ENCODE measurements around the gene TNXB. TPM values are rescaled to one million over a fixed set of nuclear protein-coding genes. Genes with fewer than 3 reads are reported as not detected.

Gene TNXB
- total RNA-seq, 4 donors from 2014 or later, result 38.5 to 301 (median 117) TPM

DNA sequence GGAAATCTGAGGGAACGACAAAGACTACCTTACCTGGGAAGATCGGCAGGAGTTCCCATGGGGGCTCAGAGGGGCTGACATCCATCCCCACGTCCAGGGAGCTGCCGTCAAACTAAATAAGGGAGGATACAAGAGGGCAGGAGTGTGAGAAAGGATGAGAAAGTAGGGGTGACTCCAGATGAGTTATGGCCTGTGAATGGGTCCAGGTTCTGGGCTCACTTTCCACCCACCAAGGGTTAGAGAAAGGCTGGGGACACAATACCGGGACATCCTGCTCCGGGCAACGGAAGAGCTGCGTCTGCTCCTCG is 18.2 kb upstream of the TNXB start:
- no peak for DNase-seq
- peaks cover 6 to 32% (median 16%) of the 10 kb centered on the region in 4 donors for H3K4me1 ChIP-seq
- H3K27me3 ChIP-seq, result no peaks in the 10 kb centered on the region
- peak overlapping the region; percentile 74 to 90 (median 88) for H3K4me3 ChIP-seq
- H3K36me3 ChIP-seq, result peaks cover 0 to 41% (median 0%) of the 10 kb centered on the region in 3 donors
- no peak for TF ChIP-seq POLR2A (IDR thresholded peaks at IDR 0.05)
- TF ChIP-seq, protein P1, sequence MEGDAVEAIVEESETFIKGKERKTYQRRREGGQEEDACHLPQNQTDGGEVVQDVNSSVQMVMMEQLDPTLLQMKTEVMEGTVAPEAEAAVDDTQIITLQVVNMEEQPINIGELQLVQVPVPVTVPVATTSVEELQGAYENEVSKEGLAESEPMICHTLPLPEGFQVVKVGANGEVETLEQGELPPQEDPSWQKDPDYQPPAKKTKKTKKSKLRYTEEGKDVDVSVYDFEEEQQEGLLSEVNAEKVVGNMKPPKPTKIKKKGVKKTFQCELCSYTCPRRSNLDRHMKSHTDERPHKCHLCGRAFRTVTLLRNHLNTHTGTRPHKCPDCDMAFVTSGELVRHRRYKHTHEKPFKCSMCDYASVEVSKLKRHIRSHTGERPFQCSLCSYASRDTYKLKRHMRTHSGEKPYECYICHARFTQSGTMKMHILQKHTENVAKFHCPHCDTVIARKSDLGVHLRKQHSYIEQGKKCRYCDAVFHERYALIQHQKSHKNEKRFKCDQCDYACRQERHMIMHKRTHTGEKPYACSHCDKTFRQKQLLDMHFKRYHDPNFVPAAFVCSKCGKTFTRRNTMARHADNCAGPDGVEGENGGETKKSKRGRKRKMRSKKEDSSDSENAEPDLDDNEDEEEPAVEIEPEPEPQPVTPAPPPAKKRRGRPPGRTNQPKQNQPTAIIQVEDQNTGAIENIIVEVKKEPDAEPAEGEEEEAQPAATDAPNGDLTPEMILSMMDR (IDR thresholded peaks at IDR 0.05), result no peak
- no peaks in the 10 kb centered on the region for H3K9me3 ChIP-seq
- peak overlapping the region; percentile 78 to 88 (median 84) for H3K27ac ChIP-seq

DNA sequence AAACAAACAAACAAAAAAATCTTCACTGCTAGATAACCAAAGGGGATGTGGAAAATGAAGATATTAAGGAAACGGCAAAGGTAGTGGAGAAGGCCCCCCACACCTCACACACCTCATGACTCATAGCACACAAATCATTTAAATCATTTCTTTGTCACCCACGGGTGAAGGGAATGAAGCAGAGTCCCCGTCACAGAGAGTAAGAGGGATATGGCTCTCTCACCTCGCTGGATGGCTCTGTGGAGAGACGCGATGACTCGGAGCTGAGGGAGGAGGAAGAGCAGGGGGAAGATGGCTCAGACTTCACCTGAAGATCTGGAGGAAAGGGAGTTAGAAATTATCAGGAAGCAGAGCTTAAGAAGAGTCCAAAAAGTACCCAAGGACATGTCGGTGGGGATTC is 17.7 kb upstream of the TNXB start:
- no peaks in the 10 kb centered on the region for H3K27me3 ChIP-seq
- H3K4me3 ChIP-seq, result peak overlapping the region; percentile 74 to 90 (median 88)
- H3K27ac ChIP-seq, result no peak overlapping the region
- DNase-seq, result no peak
- TF ChIP-seq, protein P1 (IDR thresholded peaks at IDR 0.05), result no peak
- TF ChIP-seq POLR2A (IDR thresholded peaks at IDR 0.05), result no peak
- peaks cover 6 to 32% (median 16%) of the 10 kb centered on the region in 4 donors for H3K4me1 ChIP-seq
- peaks cover 0 to 45% (median 0%) of the 10 kb centered on the region in 3 donors for H3K36me3 ChIP-seq
- no peaks in the 10 kb centered on the region for H3K9me3 ChIP-seq

DNA sequence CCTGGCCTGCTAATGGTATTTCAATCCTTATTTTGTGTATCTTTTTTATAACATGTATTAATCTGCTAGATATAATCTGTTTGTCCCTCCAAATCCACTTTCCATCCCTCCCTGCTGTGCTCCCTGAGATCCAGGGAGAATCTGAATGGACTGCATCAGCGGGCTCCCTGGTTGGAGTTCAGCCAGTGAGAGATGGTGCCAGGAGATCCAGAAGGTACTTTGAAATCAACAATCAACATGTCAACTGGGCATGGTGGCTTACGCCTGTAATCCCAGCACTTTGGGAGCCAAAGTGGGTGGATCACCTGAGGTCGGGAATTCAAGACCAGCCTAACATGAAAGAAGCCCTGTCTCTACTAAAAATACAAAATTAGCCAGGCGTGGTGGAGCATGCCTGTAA is 14.5 kb upstream of the TNXB start:
- no peak for TF ChIP-seq POLR2A (IDR thresholded peaks at IDR 0.05)
- TF ChIP-seq, protein P1 (IDR thresholded peaks at IDR 0.05), result no peak
- Histone ChIP-seq H3K27ac (no peak overlapping the region), H3K4me3 (no peak overlapping the region), H3K36me3 (peaks cover 0 to 71% (median 0%) of the 10 kb centered on the region in 3 donors), H3K27me3 (no peaks in the 10 kb centered on the region), H3K9me3 (no peaks in the 10 kb centered on the region), H3K4me1 (peaks cover 4 to 35% (median 11%) of the 10 kb centered on the region in 4 donors)
- DNase-seq, result no peak

DNA sequence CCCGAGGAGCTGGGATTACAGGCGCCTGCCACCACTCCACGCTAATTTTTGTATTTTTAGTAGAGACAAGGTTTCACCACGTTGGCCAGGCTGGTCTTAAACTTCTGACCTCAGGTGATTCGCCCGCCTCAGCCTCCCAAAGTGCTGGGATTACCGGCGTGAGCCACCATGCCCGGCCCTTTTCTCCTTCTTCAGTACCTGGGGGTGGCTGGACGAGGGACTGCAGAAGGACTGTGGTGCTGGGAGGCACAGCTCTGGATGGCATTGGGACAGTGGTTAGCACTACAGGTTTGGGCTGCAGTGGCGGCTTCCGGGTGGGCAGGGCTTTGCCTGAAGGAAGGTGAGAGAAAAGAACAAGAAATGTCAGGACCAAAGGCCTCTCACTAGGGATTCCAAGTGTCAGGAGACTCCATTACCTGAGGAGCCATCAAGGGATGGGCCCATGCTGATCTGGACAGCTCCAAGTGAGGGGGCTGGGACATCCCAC is 11.5 kb upstream of the TNXB start:
- TF ChIP-seq, protein P1 (IDR thresholded peaks at IDR 0.05), result no peak
- TF ChIP-seq POLR2A (IDR thresholded peaks at IDR 0.05), result no peak
- Histone ChIP-seq H3K36me3 (peaks cover 0 to 93% (median 0%) of the 10 kb centered on the region in 3 donors), H3K4me1 (peaks cover 0 to 18% (median 6%) of the 10 kb centered on the region in 4 donors), H3K27me3 (no peaks in the 10 kb centered on the region), H3K9me3 (no peaks in the 10 kb centered on the region), H3K4me3 (no peak overlapping the region), H3K27ac (no peak overlapping the region)
- no peak for DNase-seq

DNA sequence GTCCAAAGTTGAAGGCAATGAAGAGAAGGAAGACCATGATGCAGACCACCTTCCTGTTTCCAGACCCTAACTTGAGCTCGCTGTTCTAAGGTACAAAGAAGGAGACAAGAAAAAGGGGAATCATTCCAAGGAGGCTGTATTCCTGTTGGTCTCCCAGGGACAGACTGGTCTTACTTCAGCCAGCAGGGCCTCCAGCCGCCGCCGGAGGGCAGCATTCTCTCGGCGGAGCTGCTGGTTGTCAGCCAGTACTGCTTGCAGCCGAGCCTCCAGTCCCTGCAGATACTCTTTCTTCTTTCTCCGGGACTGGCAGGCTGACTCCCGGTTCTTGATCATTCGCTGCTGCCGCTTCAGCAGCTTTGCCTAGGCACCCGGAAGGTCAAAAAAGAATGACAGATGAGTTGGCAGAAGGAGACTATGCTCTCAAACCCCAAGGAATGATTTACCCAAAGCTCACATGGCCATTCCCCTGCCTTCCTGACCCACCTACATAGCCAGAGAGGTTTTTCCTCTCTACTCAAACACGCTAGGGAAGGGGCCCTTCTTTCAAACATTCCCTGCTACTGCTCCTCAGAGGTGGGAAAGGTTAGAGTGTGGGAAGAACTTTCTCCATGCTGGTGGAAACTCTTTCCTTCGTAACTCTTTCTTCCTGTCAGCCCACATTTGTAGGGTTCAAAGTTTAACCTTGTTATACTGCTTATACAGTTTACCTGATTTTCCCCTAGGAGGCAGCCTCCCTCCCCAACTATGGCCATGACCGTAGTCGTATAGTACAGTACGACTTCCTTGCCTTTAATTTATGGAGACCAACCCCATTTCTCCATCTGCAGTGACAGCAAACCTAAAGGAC is 9.9 kb upstream of the TNXB start:
- peak overlapping the region; percentile 4 to 88 (median 55) for H3K27ac ChIP-seq
- peak; percentile 70 to 93 (median 90) for DNase-seq
- H3K27me3 ChIP-seq, result no peaks in the 10 kb centered on the region
- peaks cover 0 to 22% (median 6%) of the 10 kb centered on the region in 4 donors for H3K4me1 ChIP-seq
- no peaks in the 10 kb centered on the region for H3K9me3 ChIP-seq
- TF ChIP-seq, protein P1 (IDR thresholded peaks at IDR 0.05), result peak; percentile 76 to 94 (median 88)
- peak in 1 of 2 donors; percentile 15 for TF ChIP-seq POLR2A (IDR thresholded peaks at IDR 0.05)
- H3K4me3 ChIP-seq, result peak overlapping the region in 2 of 4 donors; percentile 26 to 35
- H3K36me3 ChIP-seq, result peaks cover 0 to 86% (median 0%) of the 10 kb centered on the region in 3 donors
